GM21717 (cell line): ENCODE results near the gene BRD9.

Experiments
- ATAC-seq: cut with Tn5 transposase; IDR thresholded peaks from one replicate; pipeline ENCODE4 v1.9.1; 2021; ENCODE audit warnings: mild to moderate bottlenecking, moderate library complexity; ENCODE audit not compliant: unreplicated experiment

BRD9 gene

DNA sequence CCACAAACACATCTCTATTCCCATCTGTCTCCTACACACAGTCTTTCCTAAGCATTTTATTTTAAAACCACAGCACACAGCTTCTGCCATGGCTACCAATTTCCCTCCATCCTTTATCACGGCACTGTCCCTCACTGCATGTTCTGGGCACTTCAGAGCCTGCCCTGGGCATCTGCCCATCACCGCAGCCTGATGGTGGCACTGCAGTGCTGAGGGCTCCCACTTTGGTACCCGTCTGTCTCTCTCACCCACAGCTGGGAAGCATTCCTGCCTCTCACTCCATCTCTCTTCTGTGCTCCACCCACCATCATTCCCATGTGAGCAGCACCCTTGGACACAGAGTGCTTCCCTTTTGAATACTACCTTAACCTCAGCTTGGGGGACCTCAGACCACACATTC is 73.5 kb downstream of the BRD9 start:
- ATAC-seq, result no peak

DNA sequence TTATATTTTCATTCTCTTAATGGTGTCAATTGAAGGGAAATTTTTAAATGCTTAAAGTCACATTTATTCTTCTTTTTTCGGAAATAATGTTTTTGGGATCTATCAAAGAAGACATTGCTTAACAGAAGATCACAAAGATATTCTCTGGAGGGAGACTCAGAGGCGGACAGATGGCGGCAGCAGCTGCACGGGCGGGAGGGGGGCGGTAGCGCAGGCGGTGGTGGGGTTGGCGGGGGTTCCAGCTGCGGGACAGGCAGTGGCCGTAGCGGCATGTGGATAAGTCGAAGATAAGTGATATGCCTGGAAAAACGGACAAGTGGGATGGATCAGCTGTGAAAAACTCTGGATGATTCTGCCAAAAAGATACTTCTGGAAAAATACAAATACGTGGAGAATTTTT is 76.4 kb downstream of the BRD9 start:
- ATAC-seq, result no peak

DNA sequence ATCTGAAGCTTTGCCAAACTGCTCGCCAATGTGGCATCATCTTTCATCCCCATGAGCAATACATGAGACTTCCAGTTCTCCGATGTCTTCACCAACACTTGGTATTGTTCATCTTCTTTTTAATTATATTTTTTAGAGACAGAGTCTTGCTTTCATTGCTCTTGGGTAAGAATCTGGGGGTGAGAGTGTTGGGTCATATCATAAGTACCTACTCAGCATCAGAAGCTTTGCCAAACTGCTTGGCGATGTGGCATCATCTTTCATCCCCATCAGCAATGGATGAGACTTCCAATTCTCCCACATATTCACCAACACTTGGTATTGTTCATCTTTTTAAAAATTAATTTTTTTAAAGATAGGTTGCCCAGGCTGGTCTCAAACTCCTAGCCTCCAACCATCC is 77.2 kb downstream of the BRD9 start:
- no peak for ATAC-seq
